Measurements from ENCODE around the gene PTPN3.
"Not testable (repeated sequence)": the region's sequence is repeated elsewhere in the genome, so short reads cannot be mapped to it uniquely, and the experiment has no call there.

PTPN3 gene, protein sequence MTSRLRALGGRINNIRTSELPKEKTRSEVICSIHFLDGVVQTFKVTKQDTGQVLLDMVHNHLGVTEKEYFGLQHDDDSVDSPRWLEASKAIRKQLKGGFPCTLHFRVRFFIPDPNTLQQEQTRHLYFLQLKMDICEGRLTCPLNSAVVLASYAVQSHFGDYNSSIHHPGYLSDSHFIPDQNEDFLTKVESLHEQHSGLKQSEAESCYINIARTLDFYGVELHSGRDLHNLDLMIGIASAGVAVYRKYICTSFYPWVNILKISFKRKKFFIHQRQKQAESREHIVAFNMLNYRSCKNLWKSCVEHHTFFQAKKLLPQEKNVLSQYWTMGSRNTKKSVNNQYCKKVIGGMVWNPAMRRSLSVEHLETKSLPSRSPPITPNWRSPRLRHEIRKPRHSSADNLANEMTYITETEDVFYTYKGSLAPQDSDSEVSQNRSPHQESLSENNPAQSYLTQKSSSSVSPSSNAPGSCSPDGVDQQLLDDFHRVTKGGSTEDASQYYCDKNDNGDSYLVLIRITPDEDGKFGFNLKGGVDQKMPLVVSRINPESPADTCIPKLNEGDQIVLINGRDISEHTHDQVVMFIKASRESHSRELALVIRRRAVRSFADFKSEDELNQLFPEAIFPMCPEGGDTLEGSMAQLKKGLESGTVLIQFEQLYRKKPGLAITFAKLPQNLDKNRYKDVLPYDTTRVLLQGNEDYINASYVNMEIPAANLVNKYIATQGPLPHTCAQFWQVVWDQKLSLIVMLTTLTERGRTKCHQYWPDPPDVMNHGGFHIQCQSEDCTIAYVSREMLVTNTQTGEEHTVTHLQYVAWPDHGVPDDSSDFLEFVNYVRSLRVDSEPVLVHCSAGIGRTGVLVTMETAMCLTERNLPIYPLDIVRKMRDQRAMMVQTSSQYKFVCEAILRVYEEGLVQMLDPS

DNA sequence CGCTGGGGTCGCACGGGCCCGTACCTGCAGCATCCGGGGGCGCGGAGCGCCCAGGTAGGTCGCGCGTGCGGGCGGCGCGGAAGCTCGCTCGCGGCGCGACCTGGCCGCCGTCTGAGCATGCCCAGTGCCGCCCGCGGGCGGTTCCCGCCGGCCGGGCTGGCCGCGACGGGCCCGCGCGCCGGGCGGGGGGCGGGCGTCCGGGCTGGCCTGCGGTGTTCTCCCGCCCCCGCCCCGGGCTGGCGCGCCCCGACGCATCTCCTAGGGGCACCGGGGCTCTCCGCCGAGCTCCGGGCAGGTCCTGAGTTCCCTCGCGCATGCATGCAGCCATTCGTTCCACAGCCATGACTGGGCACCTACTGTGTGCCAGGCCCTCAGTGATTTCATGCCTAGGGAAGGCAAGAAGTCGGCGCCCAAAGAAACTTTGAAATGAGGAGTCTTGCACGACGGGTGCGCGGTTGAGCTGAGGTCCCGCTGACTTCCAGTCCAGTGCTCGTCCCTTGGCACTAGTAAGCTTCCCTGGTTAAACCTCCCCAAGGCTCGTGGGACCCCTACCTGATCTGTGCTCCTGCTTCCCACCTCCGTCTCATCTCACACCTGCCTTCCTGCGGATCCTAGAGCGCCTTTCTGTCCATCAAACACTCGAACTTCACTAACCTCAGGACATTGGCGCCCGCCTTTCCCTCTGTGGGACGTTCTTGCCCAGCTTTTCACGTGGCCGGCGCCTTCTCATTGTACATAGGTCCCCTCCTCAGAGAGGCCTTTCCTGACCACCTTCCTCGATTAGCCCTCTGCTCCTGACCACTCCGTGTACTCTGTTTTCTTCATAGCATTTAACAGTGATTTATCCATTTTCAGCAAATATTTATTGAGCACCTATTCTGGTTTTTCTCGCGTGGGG lies at the start of gene PTPN3:
TSS of gene PTPN3 (minus strand) at position 113 of the 898 bp plus-strand sequence. CDS start 34,873 bp downstream, outside the sequence.
- DNase-seq (ENCODE audit: low spot score), result peak; percentile 81

DNA sequence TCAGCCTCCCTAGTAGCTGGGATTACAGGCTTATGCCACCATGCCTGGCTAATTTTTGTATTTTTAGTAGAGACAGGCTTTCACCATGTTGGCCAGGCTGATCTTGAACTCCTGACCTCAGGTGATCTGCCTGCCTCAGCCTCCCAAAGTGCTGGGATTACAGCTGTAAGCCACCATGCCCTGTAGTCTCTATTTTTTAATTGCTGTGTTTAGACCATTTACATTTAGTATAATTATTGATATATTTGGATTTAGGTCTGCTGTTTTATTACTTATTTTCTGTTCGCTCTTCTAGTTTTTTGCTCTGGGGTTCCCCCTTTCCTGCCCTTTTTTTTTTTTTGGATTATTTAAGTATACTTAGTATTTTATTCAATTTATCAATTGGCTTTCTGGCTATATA lies 46.8 kb upstream of the PTPN3 start:
- not testable (repeated sequence) for DNase-seq (ENCODE audit: low spot score)

DNA sequence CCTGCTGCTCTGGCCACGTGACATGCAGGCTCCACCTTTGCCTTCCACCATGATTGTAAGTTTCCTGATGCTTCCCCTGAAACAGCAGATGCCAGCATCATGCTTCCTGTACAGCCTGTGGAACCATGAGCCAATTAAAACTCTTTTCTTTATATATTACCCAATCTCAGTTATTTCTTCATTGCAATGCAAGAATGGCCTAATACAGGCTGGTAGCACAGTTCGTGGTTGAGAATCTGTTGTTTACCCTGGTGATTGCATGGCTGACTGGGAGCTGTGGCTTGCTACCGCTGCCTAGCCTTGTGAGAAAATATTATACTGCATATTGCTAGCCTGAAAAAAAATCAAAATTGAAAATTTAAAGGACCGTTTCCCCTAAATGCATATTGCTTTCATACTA lies 44.8 kb upstream of the PTPN3 start:
- no peak for DNase-seq (ENCODE audit: low spot score)

DNA sequence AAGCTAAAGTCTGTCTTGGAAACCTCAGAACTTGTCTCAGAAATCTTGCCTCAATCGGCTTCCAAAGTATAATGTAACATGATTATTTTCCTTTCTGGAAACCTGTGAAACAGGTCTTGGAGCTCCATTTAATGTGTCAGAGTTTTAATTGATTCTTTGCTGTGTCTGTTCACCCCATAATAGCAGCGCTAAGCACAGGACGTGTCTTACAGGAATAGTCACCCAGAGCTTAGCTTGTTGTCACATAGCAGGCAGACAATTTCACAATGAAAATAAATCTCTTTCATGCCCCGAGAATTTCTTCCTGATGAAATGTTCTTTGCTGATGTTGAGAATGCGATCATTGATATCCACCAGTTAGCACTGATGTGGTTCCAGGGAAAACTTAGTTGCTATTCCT lies 40.2 kb upstream of the PTPN3 start:
- DNase-seq (ENCODE audit: low spot score), result no peak

DNA sequence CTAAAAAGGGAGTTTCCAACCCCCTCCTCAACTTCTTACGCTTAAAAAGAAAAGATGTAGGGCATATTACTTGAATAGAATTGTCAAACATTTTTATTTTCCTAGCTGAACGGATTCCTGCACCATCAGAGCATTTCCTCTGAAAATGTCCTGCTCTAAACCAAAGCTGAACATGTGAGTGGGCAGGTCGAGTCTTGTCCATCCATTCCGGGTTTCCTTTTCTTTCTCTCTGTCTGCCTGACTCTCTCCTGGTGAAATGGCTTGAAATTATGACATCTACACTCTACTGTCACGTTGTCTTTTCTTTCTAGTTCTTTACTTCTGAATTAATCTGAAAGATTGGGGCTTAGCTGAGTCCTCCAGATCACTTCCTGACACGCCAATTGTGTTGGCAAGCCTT lies 39.2 kb upstream of the PTPN3 start:
- DNase-seq (ENCODE audit: low spot score), result no peak

DNA sequence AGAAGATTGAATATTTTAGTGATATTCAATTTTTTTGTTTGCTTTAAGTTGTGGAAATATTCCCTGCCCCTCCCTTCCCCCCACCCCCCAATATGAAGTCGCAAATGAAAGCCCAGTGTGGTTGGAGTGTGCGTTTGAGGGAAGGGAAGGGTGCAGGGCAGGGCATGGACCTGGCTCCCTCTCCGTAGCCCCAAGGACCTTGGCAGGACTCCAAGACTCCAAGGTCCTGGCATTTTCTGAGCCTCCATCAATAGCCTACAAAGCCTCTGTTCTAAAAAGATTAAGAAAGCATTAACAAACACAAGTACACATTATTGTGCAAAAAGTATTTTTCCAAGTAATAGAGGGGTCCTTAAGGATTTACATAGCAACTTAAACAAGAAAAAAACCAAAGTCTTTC lies 38.8 kb upstream of the PTPN3 start:
- no peak for DNase-seq (ENCODE audit: low spot score)

DNA sequence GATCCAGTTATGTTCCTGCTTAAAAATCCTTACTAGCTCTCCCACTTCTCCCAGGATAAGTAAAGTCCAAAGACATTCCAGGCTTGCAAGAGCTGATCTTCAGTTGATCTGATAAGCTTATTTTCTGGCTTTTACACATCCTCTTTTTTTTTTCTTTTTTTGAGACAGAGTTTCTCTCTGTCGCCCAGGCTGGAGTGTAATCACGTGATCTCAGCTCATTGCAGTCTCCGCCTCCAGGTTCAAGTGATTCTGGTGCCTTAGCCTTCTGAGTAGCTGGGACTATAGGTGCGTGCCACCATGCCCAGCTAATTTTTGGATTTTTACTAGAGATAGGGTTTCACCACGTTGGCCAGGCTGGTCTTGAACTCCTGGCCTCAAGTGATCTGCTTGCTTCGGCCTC lies 37.3 kb upstream of the PTPN3 start:
- DNase-seq (ENCODE audit: low spot score), result no peak

DNA sequence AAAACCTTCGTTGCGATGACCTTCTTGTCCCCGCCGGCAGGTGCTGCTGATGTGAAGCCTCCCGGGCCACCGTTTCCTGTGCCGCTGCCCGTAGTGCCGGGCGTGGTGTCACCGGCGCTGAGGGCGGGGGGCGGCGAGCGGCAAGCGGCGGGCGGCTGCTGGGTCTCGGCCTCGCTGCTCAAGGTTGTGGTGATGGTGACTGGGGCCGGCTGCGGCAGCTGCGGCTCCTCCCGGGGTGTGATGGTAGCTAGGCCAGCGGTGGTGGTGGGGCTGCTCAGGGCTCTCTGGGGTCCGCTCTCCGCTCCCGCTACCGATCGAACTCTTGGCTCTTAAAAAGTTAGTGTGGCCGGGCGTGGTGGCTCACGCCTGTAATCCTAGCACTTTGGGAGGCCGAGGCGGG lies 36.0 kb upstream of the PTPN3 start:
- DNase-seq (ENCODE audit: low spot score), result no peak

DNA sequence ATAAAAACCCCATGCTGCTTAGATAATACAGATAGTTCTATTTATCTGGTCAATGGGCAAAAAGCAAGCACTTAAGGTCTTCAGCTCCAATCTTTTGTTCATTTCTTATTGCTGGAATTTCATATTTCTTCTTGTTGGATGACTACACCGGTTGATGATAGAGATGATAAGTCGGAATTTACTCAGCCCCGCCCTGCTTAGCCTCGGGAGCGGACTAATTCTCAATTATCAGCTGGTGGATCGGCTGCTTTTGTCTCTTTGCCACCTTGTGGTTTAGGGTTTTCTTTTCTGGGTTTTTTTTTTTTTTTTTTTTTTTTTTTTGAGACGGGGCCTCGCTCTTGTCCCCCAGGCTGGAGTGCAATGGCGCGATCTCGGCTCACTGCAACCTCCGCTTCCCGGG lies 34.5 kb upstream of the PTPN3 start:
- not testable (repeated sequence) for DNase-seq (ENCODE audit: low spot score)

DNA sequence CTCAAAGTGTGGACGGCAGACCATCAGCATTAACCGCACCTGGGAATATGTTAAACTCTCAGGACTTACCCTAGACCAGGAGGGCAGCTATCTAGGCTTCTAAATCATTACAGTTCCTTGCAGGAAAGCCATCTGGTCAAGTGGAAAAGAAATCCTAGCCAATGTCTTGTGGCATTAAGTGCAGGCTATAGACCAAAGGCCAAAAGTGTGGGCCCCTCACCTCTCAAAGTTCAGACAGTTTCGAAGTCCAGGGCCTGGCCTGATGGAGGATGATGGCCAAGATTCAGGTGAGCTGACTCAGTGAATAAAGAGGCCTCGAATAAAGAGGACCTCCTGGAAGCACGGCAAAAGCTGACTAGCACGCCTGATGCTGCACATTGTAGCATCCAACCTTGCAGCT lies 24.0 kb upstream of the PTPN3 start:
- DNase-seq (ENCODE audit: low spot score), result no peak

DNA sequence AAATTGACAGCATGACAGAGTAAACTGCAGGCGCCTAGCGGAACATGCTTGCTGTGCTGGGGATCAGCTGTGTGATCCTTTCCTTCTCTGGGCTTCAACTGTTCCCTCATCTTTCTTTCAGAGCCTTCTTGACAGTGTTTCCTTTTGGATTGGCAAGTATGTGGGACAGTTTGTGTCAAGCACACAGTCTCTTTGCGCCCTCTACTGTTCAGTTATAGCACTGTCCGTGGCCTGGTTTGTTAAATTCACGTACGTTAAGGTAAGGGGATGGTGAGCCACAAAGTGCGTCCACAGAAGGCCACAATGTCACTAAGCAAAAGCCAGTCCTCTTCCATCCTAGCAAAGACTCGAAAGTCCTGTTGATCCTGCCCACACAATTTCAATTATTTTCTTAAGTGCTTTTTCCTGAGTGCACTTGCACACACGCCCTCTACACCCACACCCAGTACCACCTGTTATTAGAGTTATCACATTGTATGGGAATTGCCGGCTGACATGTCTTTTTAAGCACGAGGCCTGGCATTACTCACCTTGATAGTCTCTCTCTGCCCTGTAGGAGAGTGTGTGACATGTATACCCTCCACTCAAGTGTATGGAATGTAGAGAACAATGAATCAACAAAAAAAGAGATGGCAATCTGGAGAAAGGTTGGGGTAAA lies 22.5 kb upstream of the PTPN3 start:
- DNase-seq (ENCODE audit: low spot score), result peak; percentile 75

DNA sequence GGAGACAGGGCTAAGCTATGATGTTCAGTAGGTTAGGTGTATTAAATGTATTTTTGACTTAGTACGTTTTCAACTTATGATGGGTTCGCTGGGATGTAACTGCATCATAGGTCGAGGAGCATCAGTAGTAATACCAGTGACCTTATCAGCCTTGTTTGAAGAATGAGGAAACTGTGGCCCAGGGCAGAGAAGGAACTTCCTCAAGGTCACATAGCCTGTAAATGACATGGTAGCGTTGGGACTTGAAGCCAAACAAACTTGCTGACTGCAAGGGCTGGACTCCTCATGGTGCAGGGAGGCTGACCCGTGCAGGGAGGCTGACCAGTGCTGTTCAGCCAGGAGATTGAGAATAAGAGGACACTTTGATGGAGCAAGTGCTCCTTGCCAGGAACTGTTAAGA lies 21.3 kb upstream of the PTPN3 start:
- DNase-seq (ENCODE audit: low spot score), result no peak

DNA sequence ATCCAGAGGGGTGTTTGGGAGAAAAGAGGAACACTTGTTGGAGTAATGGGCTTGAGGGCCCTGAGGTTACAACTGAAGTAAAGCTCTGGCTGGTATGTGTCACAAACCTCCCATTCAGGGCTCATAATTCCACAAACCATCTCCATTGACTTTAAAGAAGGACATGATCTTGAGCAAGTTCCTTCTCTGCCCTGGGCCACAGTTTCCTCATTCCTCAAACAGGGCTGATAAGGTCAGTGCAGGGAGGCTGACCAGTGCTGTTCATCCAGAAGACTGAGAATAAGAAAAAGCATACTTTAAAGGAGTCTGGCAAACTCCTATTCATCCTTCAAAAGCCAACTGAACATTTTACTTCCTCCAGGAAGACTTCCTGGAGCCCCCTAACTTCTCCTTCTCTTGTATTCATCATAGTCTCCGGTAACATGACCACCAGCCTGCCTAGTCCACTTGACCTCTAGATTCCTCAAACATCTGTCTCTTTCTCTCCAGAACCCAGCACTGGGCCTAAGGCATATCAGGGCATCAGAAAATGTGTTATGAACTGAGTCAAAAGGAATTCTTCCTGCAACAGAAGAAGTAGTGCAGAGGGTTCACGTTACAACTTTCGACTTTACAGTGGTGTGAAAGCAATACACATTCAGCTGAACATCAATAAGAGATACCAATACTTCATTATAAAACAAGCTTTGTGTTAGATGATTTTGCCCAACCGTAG lies 20.7 kb upstream of the PTPN3 start:
- no peak for DNase-seq (ENCODE audit: low spot score)

DNA sequence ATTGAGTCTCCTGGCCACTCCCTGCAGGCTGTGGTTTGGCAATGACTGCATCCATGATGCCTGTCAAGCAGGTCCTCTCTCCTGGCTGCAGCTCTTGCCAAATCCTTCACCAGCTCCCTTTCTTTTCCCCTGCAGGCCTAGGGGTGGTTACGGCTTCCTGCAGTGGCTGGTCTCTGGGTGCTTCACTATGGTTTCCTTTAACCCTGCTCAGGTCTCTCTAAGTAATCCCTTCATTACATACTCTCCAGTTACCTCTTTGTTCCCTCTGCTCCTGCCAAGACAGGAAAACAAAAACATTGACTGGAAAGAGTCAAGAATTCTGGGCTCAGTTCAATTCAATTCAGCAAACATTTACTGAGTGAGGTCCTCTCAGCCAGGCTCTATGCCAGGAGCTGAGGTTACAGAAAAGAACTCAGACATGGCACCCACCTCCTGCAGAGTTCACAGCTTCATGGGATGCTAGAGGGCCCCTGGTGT lies 19.8 kb upstream of the PTPN3 start:
- no peak for DNase-seq (ENCODE audit: low spot score)

DNA sequence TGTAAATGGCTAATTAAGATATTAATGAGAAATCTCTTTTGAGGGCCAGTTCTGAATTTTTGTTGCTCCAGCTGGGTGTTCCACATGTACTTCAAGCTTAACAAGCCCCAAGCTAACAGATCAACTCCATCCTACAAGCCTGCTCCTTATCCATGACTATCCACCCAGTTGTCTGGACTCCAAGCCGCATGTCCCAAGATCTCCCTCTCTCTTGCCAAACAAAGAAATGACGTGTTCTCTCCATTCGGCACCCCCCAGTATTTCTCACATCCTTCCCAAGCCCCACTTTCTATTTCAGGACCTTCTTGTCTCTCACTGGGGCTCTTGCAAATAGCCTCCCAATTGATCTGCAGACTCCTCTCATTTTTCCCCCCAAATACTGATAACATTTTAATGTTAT lies 15.8 kb upstream of the PTPN3 start:
- DNase-seq (ENCODE audit: low spot score), result no peak

DNA sequence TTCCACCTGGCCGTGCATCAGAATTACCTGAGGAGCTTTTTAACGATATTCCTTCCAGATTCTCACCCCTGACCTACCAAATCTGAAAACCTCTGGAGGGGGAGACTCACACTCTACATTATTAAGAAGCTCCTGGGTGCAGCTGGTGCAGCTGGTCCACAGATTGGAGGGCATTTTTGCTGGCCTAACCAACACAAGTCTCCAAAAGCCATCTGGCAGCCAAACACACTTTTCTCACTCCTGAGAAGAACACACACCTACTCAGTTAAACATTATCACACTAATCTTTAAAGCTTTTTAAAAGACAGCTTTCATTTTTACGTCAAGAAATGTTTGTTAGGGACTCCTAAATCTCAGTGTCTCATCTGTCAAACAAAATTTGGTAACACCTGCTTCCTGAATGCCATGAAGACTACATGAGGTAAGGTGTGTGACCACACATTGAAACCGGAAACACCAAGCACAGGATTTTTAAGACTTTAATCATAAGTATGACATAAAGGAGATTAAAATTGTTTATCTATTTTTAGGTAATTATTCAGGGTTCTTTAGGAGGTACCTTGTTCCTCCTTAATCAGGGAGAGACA lies 14.2 kb upstream of the PTPN3 start:
- no peak for DNase-seq (ENCODE audit: low spot score)

DNA sequence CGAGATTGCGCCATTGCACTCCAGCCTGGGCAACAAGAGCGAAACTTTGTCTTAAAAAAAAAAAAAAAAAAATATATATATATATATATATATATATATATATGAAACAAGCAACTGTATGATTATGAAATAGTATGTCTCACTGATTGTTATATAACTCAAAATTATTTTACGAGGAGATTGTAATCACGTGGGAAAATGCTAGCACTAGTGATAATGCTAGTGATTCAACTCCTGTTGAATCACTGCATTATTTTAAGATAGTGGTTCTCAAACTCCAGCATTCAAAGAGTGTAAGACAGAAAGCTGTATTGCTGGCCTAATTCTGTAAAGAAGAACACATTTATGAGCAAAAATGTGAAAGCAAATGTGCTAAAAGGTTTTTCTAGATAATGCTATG lies 12.4 kb upstream of the PTPN3 start:
- no peak for DNase-seq (ENCODE audit: low spot score)

DNA sequence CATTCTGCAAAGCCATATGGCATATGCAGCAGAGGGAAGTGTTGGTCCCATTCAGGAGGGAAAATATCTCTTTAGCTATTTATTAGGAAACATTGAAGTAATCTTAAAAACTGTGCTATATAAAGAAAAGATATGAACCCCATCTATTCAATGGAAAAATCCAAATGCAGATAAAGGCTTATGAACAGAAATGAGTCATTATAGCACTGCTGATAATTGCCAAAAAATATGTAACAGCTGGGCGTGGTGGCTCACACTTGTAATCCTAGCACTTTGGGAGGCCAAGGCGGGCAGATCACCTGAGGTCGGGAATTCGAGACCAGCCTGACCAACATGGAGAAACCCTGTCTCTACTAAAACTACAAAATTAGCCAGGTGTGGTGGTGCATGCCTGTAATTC lies 11.9 kb upstream of the PTPN3 start:
- not testable (repeated sequence) for DNase-seq (ENCODE audit: low spot score)

DNA sequence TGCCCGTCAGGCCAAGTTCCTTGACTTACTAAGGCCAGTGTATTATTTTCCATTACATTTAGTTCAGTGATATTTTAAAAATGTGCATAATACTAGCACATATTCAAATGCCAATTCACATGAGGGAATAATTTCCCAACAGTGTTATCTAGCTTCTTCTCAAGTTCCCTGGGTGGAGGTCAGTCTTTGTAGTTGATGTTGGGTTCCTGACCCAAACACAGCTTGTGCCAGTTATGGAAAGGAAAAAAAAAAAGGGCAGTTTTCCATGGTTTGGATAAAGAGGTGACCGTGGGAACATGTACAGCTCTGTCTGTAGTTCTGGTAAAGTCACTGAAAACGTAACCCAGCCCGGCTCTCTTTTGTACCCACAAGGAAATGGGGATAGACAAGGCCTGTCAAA lies 11.5 kb upstream of the PTPN3 start:
- no peak for DNase-seq (ENCODE audit: low spot score)

DNA sequence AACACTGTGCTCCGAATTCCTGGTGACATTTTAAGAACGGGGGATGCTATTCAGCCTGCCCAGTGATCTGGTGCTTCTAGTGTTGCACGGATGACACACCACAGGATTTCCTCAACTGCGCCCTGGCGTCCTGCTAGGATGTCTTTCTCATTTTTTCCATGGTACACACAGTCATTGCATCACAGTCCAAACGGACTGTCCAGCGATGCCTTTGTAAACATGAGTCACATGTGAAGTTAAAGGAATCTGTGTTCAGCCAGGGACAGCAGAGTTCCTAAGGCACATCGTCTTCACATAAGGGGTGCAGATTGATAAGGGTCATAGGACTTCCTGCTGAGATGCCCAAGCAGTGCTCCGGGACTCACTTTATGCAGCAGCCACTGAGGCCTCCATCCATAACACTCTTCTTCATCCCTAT lies 9.3 kb upstream of the PTPN3 start:
- no peak for DNase-seq (ENCODE audit: low spot score)

All from D341Med (cell line).